Panc1 (cell line): ENCODE data around the gene MPZL1. TPM values are rescaled to one million over a fixed set of nuclear protein-coding genes. Genes with fewer than 3 reads are reported as not detected.

Experiments used
- ATAC-seq: fragments of 200-7000 bp; cut with Tn5 transposase; 2 replicates; pipeline ENCODE4 v1.9.1; 2020; ENCODE audit warnings: mild to moderate bottlenecking, moderate library complexity
- BruUV-seq: library from RNA; stranded (reverse); fragments of 400-500 nt; replicated peaks from 2 replicates; lab custom pipeline; 2021; lab: Mats Ljungman, UMichigan
- CTCF ChIA-PET: fragments of 300-600 bp; sonication (Branson Sonifier 250); formaldehyde crosslinking; loops from one replicate; lab custom pipeline; 2022; ENCODE audit warnings: antibody characterized with exemption; lab: Charles Lee
- POLR2A ChIA-PET: fragments of 300-600 bp; sonication (Branson Sonifier 250); formaldehyde crosslinking; loops from one replicate; lab custom pipeline; 2022; ENCODE audit warnings: antibody characterized with exemption; lab: Charles Lee
- DNase-seq: peaks from one replicate; pipeline ENCODE4 v3.0.0-alpha.2; 2010; ENCODE audit warnings: low read depth, low spot score
- H3K27ac ChIP-seq: 2 replicates; pipeline ENCODE4 v1.5.1; 2011; ENCODE audit warnings: mild to moderate bottlenecking, low read length, inconsistent platforms
- H3K27me3 ChIP-seq: fragments of 200-500 bp; sonication (Bioruptor generic); 2 replicates; pipeline ENCODE4 v1.6.0; 2014; ENCODE audit warnings: low read length, inconsistent platforms; ENCODE audit not compliant: control insufficient read depth, insufficient read depth
- H3K36me3 ChIP-seq: fragments of 200-500 bp; sonication (Bioruptor generic); 2 replicates; pipeline ENCODE4 v1.5.1; 2014; ENCODE audit warnings: inconsistent platforms, mild to moderate bottlenecking, low read length, moderate library complexity; ENCODE audit not compliant: control insufficient read depth, insufficient read depth
- H3K4me1 ChIP-seq: 2 replicates; pipeline ENCODE4 v1.5.1; 2011; ENCODE audit warnings: inconsistent platforms, mild to moderate bottlenecking, low read length, moderate library complexity; ENCODE audit not compliant: control insufficient read depth, insufficient read depth
- H3K4me3 ChIP-seq, 2 experiments: 2 replicates each; pipeline ENCODE4 v1.5.1; 2011 to 2012; ENCODE audit warnings: low read depth in 2 of 2, low read length in 2 of 2, mild to moderate bottlenecking in 2 of 2, inconsistent platforms in 1 of 2, moderate library complexity in 1 of 2
- H3K9me3 ChIP-seq: fragments of 200-500 bp; sonication (Bioruptor generic); 2 replicates; pipeline ENCODE4 v1.5.1; 2014; ENCODE audit warnings: low read depth, mild to moderate bottlenecking, inconsistent platforms, low read length, moderate library complexity; ENCODE audit not compliant: control insufficient read depth, insufficient read depth
- POLR2AphosphoS5 ChIP-seq: IDR thresholded peaks from 2 replicates; pipeline ENCODE4 v1.6.1; 2012; ENCODE audit warnings: mild to moderate bottlenecking, low read depth, low read length, moderate library complexity
- SIN3A ChIP-seq: IDR thresholded peaks from 2 replicates; pipeline ENCODE4 v1.6.1; 2012; ENCODE audit warnings: low read depth, mild to moderate bottlenecking, low read length, moderate library complexity, borderline replicate concordance; ENCODE audit not compliant: insufficient read depth
- TCF7L2 ChIP-seq: IDR thresholded peaks from 2 replicates; pipeline ENCODE4 v1.6.1; 2011; ENCODE audit warnings: mild to moderate bottlenecking, low read depth, low read length, inconsistent platforms
- in situ Hi-C: cut with HindIII; loops from 2 replicates; pipeline ENCODE4 v1.10.0; 2016; ENCODE audit warnings: low sequenced_read_pairs, low pct_unique_long_range_greater_than_20kb
- intact Hi-C: fragments of 100-400 bp; cut with micrococcal nuclease; formaldehyde crosslinking; loops from one replicate; pipeline ENCODE4 v1.10.0; 2022; ENCODE audit not compliant: unreplicated experiment
- total RNA-seq: library from RNA; stranded (reverse); gene quantifications from one replicate; pipeline ENCODE4 v1.2.1, GENCODE V29; 2021; ENCODE audit not compliant: unreplicated experiment
- TF ChIP-seq, protein P1 (sequence below), 2 experiments: IDR thresholded peaks; 2 replicates each; pipeline ENCODE4 v1.6.1; 2011 to 2012; ENCODE audit warnings: low read depth in 2 of 2, control low read depth in 1 of 2, low read length in 1 of 2, mild to moderate bottlenecking in 1 of 2, moderate library complexity in 1 of 2; ENCODE audit not compliant: insufficient read depth in 1 of 2
- TF ChIP-seq, protein P2 (sequence below): fragments of 450-650 bp; IDR thresholded peaks from 2 replicates; pipeline ENCODE4 v1.5.1; 2017; ENCODE audit warnings: mild to moderate bottlenecking

MPZL1 gene
- total RNA-seq, 1 experiment from 2014 or later = 72.0 TPM

DNA sequence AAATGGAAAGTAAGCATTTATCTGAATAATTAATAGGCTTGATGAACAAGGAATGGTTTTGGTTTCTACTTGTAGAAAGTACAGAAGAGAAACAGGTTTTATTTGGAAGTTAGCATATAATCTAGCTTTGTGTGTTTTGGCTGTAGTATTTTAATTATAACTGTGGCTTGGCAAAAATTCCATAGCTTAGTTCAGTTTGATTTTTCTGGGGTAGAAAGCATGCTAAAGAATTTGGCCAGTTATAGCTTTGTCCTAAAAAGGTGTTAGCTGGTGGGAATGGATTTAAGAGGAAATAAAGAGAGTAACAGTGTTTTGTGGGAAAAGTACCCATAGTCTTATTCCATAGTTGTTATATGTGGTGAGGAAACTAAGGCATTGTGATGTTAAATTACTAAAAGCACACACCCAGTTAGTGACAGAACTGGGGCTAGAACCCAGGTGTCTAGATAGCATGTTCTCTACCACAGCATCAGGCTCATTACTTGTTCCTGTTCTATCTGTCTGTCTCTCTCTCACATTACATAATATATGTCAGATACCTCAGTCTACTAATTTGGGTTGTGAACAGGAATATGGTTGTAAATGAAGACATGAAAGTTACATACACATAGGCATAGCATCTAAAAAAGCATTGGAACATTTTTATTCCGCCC is 55.0 kb downstream of the MPZL1 start:
- ATAC-seq (no peak), DNase-seq (no peak)
- ChIA-PET CTCF (no interaction called here), POLR2A (interaction anchor here (0.5 kb wide), 1 partner anchor 592 kb away, joined by 3 read pairs; no protein-coding TSS in a partner anchor)
- Histone ChIP-seq H3K9me3 (no peaks in the 10 kb centered on the region), H3K36me3 (no peaks in the 10 kb centered on the region), H3K27me3 (no peaks in the 10 kb centered on the region), H3K4me3 (no peak overlapping the region), H3K4me1 (no peaks in the 10 kb centered on the region), H3K27ac (no peak overlapping the region)
- no TSS peak for BruUV-seq
- in situ Hi-C loops (no loop called here), intact Hi-C loops (no loop called here)
- TF ChIP-seq, protein P1, sequence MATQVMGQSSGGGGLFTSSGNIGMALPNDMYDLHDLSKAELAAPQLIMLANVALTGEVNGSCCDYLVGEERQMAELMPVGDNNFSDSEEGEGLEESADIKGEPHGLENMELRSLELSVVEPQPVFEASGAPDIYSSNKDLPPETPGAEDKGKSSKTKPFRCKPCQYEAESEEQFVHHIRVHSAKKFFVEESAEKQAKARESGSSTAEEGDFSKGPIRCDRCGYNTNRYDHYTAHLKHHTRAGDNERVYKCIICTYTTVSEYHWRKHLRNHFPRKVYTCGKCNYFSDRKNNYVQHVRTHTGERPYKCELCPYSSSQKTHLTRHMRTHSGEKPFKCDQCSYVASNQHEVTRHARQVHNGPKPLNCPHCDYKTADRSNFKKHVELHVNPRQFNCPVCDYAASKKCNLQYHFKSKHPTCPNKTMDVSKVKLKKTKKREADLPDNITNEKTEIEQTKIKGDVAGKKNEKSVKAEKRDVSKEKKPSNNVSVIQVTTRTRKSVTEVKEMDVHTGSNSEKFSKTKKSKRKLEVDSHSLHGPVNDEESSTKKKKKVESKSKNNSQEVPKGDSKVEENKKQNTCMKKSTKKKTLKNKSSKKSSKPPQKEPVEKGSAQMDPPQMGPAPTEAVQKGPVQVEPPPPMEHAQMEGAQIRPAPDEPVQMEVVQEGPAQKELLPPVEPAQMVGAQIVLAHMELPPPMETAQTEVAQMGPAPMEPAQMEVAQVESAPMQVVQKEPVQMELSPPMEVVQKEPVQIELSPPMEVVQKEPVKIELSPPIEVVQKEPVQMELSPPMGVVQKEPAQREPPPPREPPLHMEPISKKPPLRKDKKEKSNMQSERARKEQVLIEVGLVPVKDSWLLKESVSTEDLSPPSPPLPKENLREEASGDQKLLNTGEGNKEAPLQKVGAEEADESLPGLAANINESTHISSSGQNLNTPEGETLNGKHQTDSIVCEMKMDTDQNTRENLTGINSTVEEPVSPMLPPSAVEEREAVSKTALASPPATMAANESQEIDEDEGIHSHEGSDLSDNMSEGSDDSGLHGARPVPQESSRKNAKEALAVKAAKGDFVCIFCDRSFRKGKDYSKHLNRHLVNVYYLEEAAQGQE (IDR thresholded peaks at IDR 0.05; ENCODE audit: insufficient read depth in 1 of 2, low read depth in 2 of 2, low read length in 1 of 2) = no peak
- TF ChIP-seq POLR2AphosphoS5 = no peak
- no peak for TF ChIP-seq SIN3A
- TF ChIP-seq TCF7L2 = no peak
- TF ChIP-seq, protein P2, sequence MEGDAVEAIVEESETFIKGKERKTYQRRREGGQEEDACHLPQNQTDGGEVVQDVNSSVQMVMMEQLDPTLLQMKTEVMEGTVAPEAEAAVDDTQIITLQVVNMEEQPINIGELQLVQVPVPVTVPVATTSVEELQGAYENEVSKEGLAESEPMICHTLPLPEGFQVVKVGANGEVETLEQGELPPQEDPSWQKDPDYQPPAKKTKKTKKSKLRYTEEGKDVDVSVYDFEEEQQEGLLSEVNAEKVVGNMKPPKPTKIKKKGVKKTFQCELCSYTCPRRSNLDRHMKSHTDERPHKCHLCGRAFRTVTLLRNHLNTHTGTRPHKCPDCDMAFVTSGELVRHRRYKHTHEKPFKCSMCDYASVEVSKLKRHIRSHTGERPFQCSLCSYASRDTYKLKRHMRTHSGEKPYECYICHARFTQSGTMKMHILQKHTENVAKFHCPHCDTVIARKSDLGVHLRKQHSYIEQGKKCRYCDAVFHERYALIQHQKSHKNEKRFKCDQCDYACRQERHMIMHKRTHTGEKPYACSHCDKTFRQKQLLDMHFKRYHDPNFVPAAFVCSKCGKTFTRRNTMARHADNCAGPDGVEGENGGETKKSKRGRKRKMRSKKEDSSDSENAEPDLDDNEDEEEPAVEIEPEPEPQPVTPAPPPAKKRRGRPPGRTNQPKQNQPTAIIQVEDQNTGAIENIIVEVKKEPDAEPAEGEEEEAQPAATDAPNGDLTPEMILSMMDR = no peak

GRCh38 chr1:167777269-167777650 is 55.5 kb downstream of the MPZL1 start:
- H3K4me3 ChIP-seq = no peak overlapping the region
- no peaks in the 10 kb centered on the region for H3K27me3 ChIP-seq
- no peaks in the 10 kb centered on the region for H3K9me3 ChIP-seq
- DNase-seq = no peak
- POLR2A ChIA-PET = no interaction called here
- no peaks in the 10 kb centered on the region for H3K36me3 ChIP-seq
- no TSS peak for BruUV-seq
- H3K4me1 ChIP-seq = no peaks in the 10 kb centered on the region
- in situ Hi-C loops = no loop called here
- H3K27ac ChIP-seq = no peak overlapping the region
- TF ChIP-seq, protein P2 = no peak
- TF ChIP-seq SIN3A (no peak), POLR2AphosphoS5 (no peak), TCF7L2 (no peak)
- TF ChIP-seq, protein P1 (IDR thresholded peaks at IDR 0.05; ENCODE audit: insufficient read depth in 1 of 2, low read depth in 2 of 2, low read length in 1 of 2) = no peak
- CTCF ChIA-PET = no interaction called here
- no peak for ATAC-seq
- intact Hi-C loops = no loop called here
